Effector memory CD8-positive, alpha-beta T cell (primary cell): ENCODE results near the gene FEM1B.

Experiments used
- ATAC-seq: fragments of 150-1000 bp; cut with Tn5 transposase; replicated peaks from 2 replicates; pipeline ENCODE4 v1.10.0; 2021; ENCODE audit warnings: mild to moderate bottlenecking, moderate library complexity
- DNase-seq, 3 experiments: peaks; one replicate each; pipeline ENCODE4 v3.0.0; 2021
- H3K27ac Mint-ChIP-seq, 2 donors: one replicate each; pipeline ENCODE4 v1.8.0; 2022; ENCODE audit warnings: mild to moderate bottlenecking in 2 of 2, mixed read lengths in 2 of 2, moderate library complexity in 2 of 2
- H3K27me3 Mint-ChIP-seq, 2 donors: one replicate each; pipeline ENCODE4 v1.8.0; 2022; ENCODE audit warnings: mixed read lengths in 2 of 2
- H3K36me3 Mint-ChIP-seq: one replicate; pipeline ENCODE4 v1.8.0; 2022; ENCODE audit warnings: mild to moderate bottlenecking, moderate library complexity, mixed read lengths; ENCODE audit not compliant: insufficient read depth
- H3K4me1 Mint-ChIP-seq, 2 donors: one replicate each; pipeline ENCODE4 v1.8.0; 2022; ENCODE audit warnings: low read depth in 2 of 2, mixed read lengths in 2 of 2
- H3K4me3 Mint-ChIP-seq, 2 donors: one replicate each; pipeline ENCODE4 v1.8.0; 2022; ENCODE audit warnings: mild to moderate bottlenecking in 2 of 2, mixed read lengths in 2 of 2, moderate library complexity in 2 of 2
- H3K9me3 Mint-ChIP-seq, 2 donors: one replicate each; pipeline ENCODE4 v1.8.0; 2022; ENCODE audit warnings: mixed read lengths in 2 of 2

Gene FEM1B

GRCh38 chr15:68335251-68335650 is 57.7 kb downstream of the FEM1B start:
- Mint-ChIP-seq H3K27ac (no peak overlapping the region), H3K9me3 (no peaks in the 10 kb centered on the region), H3K4me3 (no peak overlapping the region), H3K36me3 (no peaks in the 10 kb centered on the region), H3K4me1 (no peaks in the 10 kb centered on the region), H3K27me3 (peaks cover 32 to 74% of the 10 kb centered on the region in 2 donors)
- ATAC-seq (no peak), DNase-seq (no peak)

GRCh38 chr15:68335655-68336054 is 58.1 kb downstream of the FEM1B start:
- Mint-ChIP-seq H3K27me3 (peaks cover 28 to 76% of the 10 kb centered on the region in 2 donors), H3K4me1 (no peaks in the 10 kb centered on the region), H3K36me3 (no peaks in the 10 kb centered on the region), H3K27ac (no peak overlapping the region), H3K9me3 (no peaks in the 10 kb centered on the region), H3K4me3 (no peak overlapping the region)
- DNase-seq (no peak), ATAC-seq (no peak)

GRCh38 chr15:68336516-68336915 is 59.0 kb downstream of the FEM1B start:
- no peak overlapping the region for H3K27ac Mint-ChIP-seq
- peaks cover 23 to 75% of the 10 kb centered on the region in 2 donors for H3K27me3 Mint-ChIP-seq
- H3K36me3 Mint-ChIP-seq, result no peaks in the 10 kb centered on the region
- DNase-seq (no peak), ATAC-seq (no peak)
- no peaks in the 10 kb centered on the region for H3K9me3 Mint-ChIP-seq
- H3K4me3 Mint-ChIP-seq, result no peak overlapping the region
- no peaks in the 10 kb centered on the region for H3K4me1 Mint-ChIP-seq

- Mint-ChIP-seq H3K36me3 (no peaks in the 10 kb centered on the region), H3K27me3 (peaks cover 15 to 74% of the 10 kb centered on the region in 2 donors), H3K4me3 (no peak overlapping the region), H3K27ac (no peak overlapping the region), H3K9me3 (no peaks in the 10 kb centered on the region), H3K4me1 (no peaks in the 10 kb centered on the region)
- DNase-seq (no peak), ATAC-seq (no peak)
Observed at GRCh38 chr15:68337826-68338225, 60.3 kb downstream of the FEM1B start.

GRCh38 chr15:68339481-68339880 is 61.9 kb downstream of the FEM1B start:
- H3K4me1 Mint-ChIP-seq, result no peaks in the 10 kb centered on the region
- ATAC-seq (no peak), DNase-seq (no peak)
- no peaks in the 10 kb centered on the region for H3K9me3 Mint-ChIP-seq
- H3K27ac Mint-ChIP-seq, result no peak overlapping the region
- H3K36me3 Mint-ChIP-seq, result no peaks in the 10 kb centered on the region
- H3K4me3 Mint-ChIP-seq, result no peak overlapping the region
- H3K27me3 Mint-ChIP-seq, result peaks cover 21 to 72% of the 10 kb centered on the region in 2 donors

GRCh38 chr15:68340726-68341671 is 63.5 kb downstream of the FEM1B start:
- Mint-ChIP-seq H3K36me3 (peaks cover 2% of the 10 kb centered on the region), H3K4me3 (no peak overlapping the region), H3K4me1 (no peaks in the 10 kb centered on the region), H3K9me3 (no peaks in the 10 kb centered on the region), H3K27ac (no peak overlapping the region), H3K27me3 (peaks cover 31 to 67% of the 10 kb centered on the region in 2 donors)
- no peak for ATAC-seq
- DNase-seq, result no peak

GRCh38 chr15:68341760-68342725 is 64.5 kb downstream of the FEM1B start:
- DNase-seq (no peak), ATAC-seq (no peak)
- peaks cover 3% of the 10 kb centered on the region for H3K36me3 Mint-ChIP-seq
- H3K27me3 Mint-ChIP-seq, result peaks cover 36 to 69% of the 10 kb centered on the region in 2 donors
- no peak overlapping the region for H3K4me3 Mint-ChIP-seq
- no peak overlapping the region for H3K27ac Mint-ChIP-seq
- no peaks in the 10 kb centered on the region for H3K9me3 Mint-ChIP-seq
- no peaks in the 10 kb centered on the region for H3K4me1 Mint-ChIP-seq

GRCh38 chr15:68343579-68344225 is 66.2 kb downstream of the FEM1B start:
- Mint-ChIP-seq H3K9me3 (no peaks in the 10 kb centered on the region), H3K36me3 (peaks cover 3% of the 10 kb centered on the region), H3K27me3 (peaks cover 39 to 71% of the 10 kb centered on the region in 2 donors), H3K4me1 (peaks cover 0 to 2% of the 10 kb centered on the region in 2 donors), H3K4me3 (no peak overlapping the region), H3K27ac (no peak overlapping the region)
- no peak for ATAC-seq
- DNase-seq, result no peak

- H3K4me1 Mint-ChIP-seq, result peaks cover 0 to 2% of the 10 kb centered on the region in 2 donors
- H3K36me3 Mint-ChIP-seq, result peaks cover 3% of the 10 kb centered on the region
- H3K27me3 Mint-ChIP-seq, result peaks cover 39 to 73% of the 10 kb centered on the region in 2 donors
- DNase-seq (no peak), ATAC-seq (no peak)
- H3K4me3 Mint-ChIP-seq, result no peak overlapping the region
- H3K27ac Mint-ChIP-seq, result no peak overlapping the region
- H3K9me3 Mint-ChIP-seq, result no peaks in the 10 kb centered on the region
Observed at GRCh38 chr15:68344600-68344999, 67.1 kb downstream of the FEM1B start.
